Activated naive CD4-positive, alpha-beta T cell treated with anti-CD3 and anti-CD28 coated beads, Interleukin-2, amount 50 U/mL, for 16 hours (primary cell): ENCODE data around the gene SMIM22.
A peak's percentile ranks its signal among the peaks of the same experiment; 100 is the strongest.

Experiments used
- DNase-seq: peaks from one replicate; pipeline ENCODE4 v3.0.0-alpha.2; 2020

Gene SMIM22

GRCh38 chr16:4795181-4795827 lies at the start of gene SMIM22:
TSS of gene SMIM22 (plus strand) at chr16:4795369. CDS start at chr16:4795735, 366 bp downstream.
- DNase-seq, result no peak

GRCh38 chr16:4746215-4746614 lies 49.0 kb upstream of the SMIM22 start:
- DNase-seq, result no peak

- DNase-seq, result no peak
These were observed 48.1 kb upstream of the SMIM22 start for GRCh38 chr16:4746991-4747574.

GRCh38 chr16:4747906-4748681 lies 47.1 kb upstream of the SMIM22 start:
- DNase-seq, result no peak

- DNase-seq, result no peak
These were observed 46.3 kb upstream of the SMIM22 start for GRCh38 chr16:4748682-4749411.

GRCh38 chr16:4749700-4750257 lies 45.4 kb upstream of the SMIM22 start:
- no peak for DNase-seq

GRCh38 chr16:4750896-4751295 lies 44.3 kb upstream of the SMIM22 start:
- DNase-seq, result no peak

GRCh38 chr16:4752351-4753100 lies 42.6 kb upstream of the SMIM22 start:
- no peak for DNase-seq

GRCh38 chr16:4753227-4753626 lies 41.9 kb upstream of the SMIM22 start:
- DNase-seq, result no peak

- DNase-seq, result no peak
These were observed 40.3 kb upstream of the SMIM22 start for GRCh38 chr16:4754865-4755264.

- no peak for DNase-seq
These were observed 39.5 kb upstream of the SMIM22 start for GRCh38 chr16:4755687-4756086.

- DNase-seq, result no peak
These were observed 34.8 kb upstream of the SMIM22 start for GRCh38 chr16:4760221-4760910.

- DNase-seq, result no peak
These were observed 33.0 kb upstream of the SMIM22 start for GRCh38 chr16:4762205-4762604.

- no peak for DNase-seq
These were observed 31.4 kb upstream of the SMIM22 start for GRCh38 chr16:4763791-4764190.

- no peak for DNase-seq
These were observed 29.4 kb upstream of the SMIM22 start for GRCh38 chr16:4765511-4766474.

- peak; percentile 99 for DNase-seq
These were observed 28.1 kb upstream of the SMIM22 start, which contains the start of gene ZNF500 for GRCh38 chr16:4766875-4767628. TSS of gene ZNF500 (minus strand) at chr16:4767162. CDS start at chr16:4765978, 1,184 bp downstream.

GRCh38 chr16:4767872-4768548 lies 27.2 kb upstream of the SMIM22 start:
- DNase-seq, result no peak

- peak; percentile 88 for DNase-seq
These were observed 26.4 kb upstream of the SMIM22 start for GRCh38 chr16:4768549-4769305.
